22Rv1 (cell line): ENCODE measurements around the gene WWTR1.

Experiments
- CTCF ChIP-seq: fragments of 450-650 bp; IDR thresholded peaks from 2 replicates; pipeline ENCODE4 v1.5.1; 2017; ENCODE audit warnings: mild to moderate bottlenecking
- ZFX ChIP-seq: fragments of 450-650 bp; IDR thresholded peaks from 2 replicates; pipeline ENCODE4 v1.6.1; 2017; ENCODE audit warnings: antibody characterized with exemption, borderline replicate concordance

DNA sequence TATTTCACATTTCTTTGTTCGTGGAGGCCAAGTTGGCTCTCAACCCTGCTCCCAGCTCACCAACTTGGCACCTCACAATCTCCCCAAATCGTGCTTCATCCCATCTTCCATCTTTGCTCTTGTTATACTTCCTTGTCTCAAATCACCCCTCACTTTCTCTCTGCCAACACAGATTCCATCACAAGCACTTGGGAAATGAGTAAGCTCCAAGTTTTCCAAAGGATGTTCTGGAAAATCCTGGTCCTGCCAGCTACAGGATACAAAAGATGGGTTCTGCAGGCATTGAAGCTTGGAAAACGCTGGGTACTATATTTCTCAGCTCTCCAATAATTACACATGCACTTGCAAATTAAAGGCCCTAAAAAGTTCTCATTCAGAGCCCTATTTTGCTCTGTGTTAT lies 187.4 kb downstream of the WWTR1 start:
- TF ChIP-seq CTCF (no peak), ZFX (no peak)
